Measurements from ENCODE around the gene NCAPG.
A peak's percentile ranks its signal among the peaks of the same experiment; 100 is the strongest.

Gene NCAPG
- long read RNA-seq, full-length matches to known transcripts, result 168 of 494 reads
- long read RNA-seq, partial matches to known transcripts, result 249 of 494 reads
- long read RNA-seq, other reads (novel, unspliced or antisense), result 77 of 494 reads

GRCh38 chr4:17810260-17811077, at the start of gene NCAPG, which contains the start of gene DCAF16:
TSS of gene NCAPG (plus strand) at chr4:17810979. CDS start at chr4:17811078, 99 bp downstream.
TSS of gene DCAF16 (minus strand) at chr4:17810757. CDS start at chr4:17804141, 6,616 bp downstream.
- Histone ChIP-seq H3K4me3 (replicated peaks; ENCODE audit: insufficient read depth, low read length) (peak within 1 kb of the TSS; percentile 82), H3K27me3 (ENCODE audit: insufficient read depth, poor library complexity, severe bottlenecking) (no peaks in the 10 kb centered on the region), H3K27ac (replicated peaks) (peak within 1 kb of the TSS; percentile 99)
- peak; percentile 85 for TF ChIP-seq SPI1 (IDR thresholded peaks at IDR 0.05; ENCODE audit: borderline replicate concordance, low read depth)
- peak; percentile 39 for TF ChIP-seq REST (IDR thresholded peaks at IDR 0.05; ENCODE audit: insufficient replicate concordance, low read depth)
- TF ChIP-seq GABPA (IDR thresholded peaks at IDR 0.05; ENCODE audit: low read depth), result peak; percentile 80
- TF ChIP-seq, protein P1, sequence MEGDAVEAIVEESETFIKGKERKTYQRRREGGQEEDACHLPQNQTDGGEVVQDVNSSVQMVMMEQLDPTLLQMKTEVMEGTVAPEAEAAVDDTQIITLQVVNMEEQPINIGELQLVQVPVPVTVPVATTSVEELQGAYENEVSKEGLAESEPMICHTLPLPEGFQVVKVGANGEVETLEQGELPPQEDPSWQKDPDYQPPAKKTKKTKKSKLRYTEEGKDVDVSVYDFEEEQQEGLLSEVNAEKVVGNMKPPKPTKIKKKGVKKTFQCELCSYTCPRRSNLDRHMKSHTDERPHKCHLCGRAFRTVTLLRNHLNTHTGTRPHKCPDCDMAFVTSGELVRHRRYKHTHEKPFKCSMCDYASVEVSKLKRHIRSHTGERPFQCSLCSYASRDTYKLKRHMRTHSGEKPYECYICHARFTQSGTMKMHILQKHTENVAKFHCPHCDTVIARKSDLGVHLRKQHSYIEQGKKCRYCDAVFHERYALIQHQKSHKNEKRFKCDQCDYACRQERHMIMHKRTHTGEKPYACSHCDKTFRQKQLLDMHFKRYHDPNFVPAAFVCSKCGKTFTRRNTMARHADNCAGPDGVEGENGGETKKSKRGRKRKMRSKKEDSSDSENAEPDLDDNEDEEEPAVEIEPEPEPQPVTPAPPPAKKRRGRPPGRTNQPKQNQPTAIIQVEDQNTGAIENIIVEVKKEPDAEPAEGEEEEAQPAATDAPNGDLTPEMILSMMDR (IDR thresholded peaks at IDR 0.05; ENCODE audit: insufficient read depth, low read length), result no peak
- TF ChIP-seq POLR2AphosphoS5 (IDR thresholded peaks at IDR 0.05; ENCODE audit: low read depth), result peak; percentile 97
- DNase-seq (ENCODE audit: low read depth in 1 of 2, low spot score in 1 of 2), result peak; percentile 95 to 99

GRCh38 chr4:17761062-17761461, 49.7 kb upstream of the NCAPG start:
- DNase-seq (ENCODE audit: low read depth in 1 of 2, low spot score in 1 of 2), result peak in 1 of 2 experiments; percentile 23
- H3K4me3 ChIP-seq (replicated peaks; ENCODE audit: insufficient read depth, low read length), result no peak overlapping the region
- TF ChIP-seq REST (IDR thresholded peaks at IDR 0.05; ENCODE audit: insufficient replicate concordance, low read depth) (no peak), SPI1 (IDR thresholded peaks at IDR 0.05; ENCODE audit: borderline replicate concordance, low read depth) (peak; percentile 15; the same call in 1 of the 2 replicates)
- H3K27me3 ChIP-seq (ENCODE audit: insufficient read depth, poor library complexity, severe bottlenecking), result no peaks in the 10 kb centered on the region
- no peak overlapping the region for H3K27ac ChIP-seq (replicated peaks)

DNA sequence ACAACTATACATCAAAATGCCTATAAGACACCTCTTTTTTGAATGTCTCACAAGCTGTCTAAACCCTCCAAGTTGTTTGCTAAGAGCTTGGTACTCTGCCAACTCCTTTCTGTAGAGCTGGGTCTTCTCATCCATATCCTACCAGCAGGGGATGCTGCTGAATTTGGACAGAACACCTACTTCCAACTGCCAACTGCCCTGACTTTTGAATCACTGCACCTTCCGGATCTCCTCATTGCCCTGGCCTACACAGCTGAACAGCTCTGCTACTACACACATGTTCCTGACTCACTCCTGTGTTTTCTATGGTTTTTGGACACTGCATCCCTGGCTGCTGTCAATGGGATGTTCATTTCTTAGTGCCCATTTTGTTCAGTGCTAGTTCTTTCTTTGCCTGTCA, 48.1 kb upstream of the NCAPG start:
- no peak for DNase-seq (ENCODE audit: low read depth in 1 of 2, low spot score in 1 of 2)
- TF ChIP-seq POLR2AphosphoS5 (IDR thresholded peaks at IDR 0.05; ENCODE audit: low read depth) (no peak), SPI1 (IDR thresholded peaks at IDR 0.05; ENCODE audit: borderline replicate concordance, low read depth) (no peak), REST (IDR thresholded peaks at IDR 0.05; ENCODE audit: insufficient replicate concordance, low read depth) (no peak), GABPA (IDR thresholded peaks at IDR 0.05; ENCODE audit: low read depth) (no peak)
- TF ChIP-seq, protein P1 (IDR thresholded peaks at IDR 0.05; ENCODE audit: insufficient read depth, low read length), result no peak
- no peaks in the 10 kb centered on the region for H3K27me3 ChIP-seq (ENCODE audit: insufficient read depth, poor library complexity, severe bottlenecking)
- H3K27ac ChIP-seq (replicated peaks), result no peak overlapping the region
- no peak overlapping the region for H3K4me3 ChIP-seq (replicated peaks; ENCODE audit: insufficient read depth, low read length)

Measured in HL-60 (cell line).